H9 (cell line): ENCODE data around the gene FBXL7. TPM values are rescaled to one million over a fixed set of nuclear protein-coding genes. Genes with fewer than 3 reads are reported as not detected.

Source experiments
- DNase-seq: peaks from one replicate; pipeline ENCODE4 v3.0.0-alpha.2; 2017
- H2AFZ ChIP-seq: one replicate; pipeline ENCODE4 v1.6.1; 2013; ENCODE audit warnings: mild to moderate bottlenecking, low read length, control low read depth, moderate library complexity
- H2AK5ac ChIP-seq: 2 replicates; pipeline ENCODE4 v1.6.1; 2013; ENCODE audit warnings: low read length, control low read depth, mixed read lengths; ENCODE audit not compliant: insufficient read length
- H2BK120ac ChIP-seq: one replicate; pipeline ENCODE4 v1.6.1; 2013; ENCODE audit warnings: low read depth, mild to moderate bottlenecking, low read length, control low read depth, inconsistent platforms; ENCODE audit not compliant: poor library complexity, severe bottlenecking
- H2BK12ac ChIP-seq: 2 replicates; pipeline ENCODE4 v1.6.1; 2013; ENCODE audit warnings: low read length, control low read depth, mixed read lengths, low read depth; ENCODE audit not compliant: insufficient read length
- H2BK15ac ChIP-seq: 2 replicates; pipeline ENCODE4 v1.6.1; 2013; ENCODE audit warnings: low read depth, low read length, control low read depth
- H2BK20ac ChIP-seq: one replicate; pipeline ENCODE4 v1.6.1; 2013; ENCODE audit warnings: low read depth, mild to moderate bottlenecking, low read length, control low read depth, inconsistent platforms; ENCODE audit not compliant: poor library complexity, severe bottlenecking
- H2BK5ac ChIP-seq: 2 replicates; pipeline ENCODE4 v1.6.1; 2013; ENCODE audit warnings: low read length, control low read depth, mixed read lengths; ENCODE audit not compliant: insufficient read length
- H3K14ac ChIP-seq: 2 replicates; pipeline ENCODE4 v1.6.1; 2013; ENCODE audit warnings: low read length, control low read depth; ENCODE audit not compliant: insufficient read depth
- H3K18ac ChIP-seq: 2 replicates; pipeline ENCODE4 v1.6.1; 2013; ENCODE audit warnings: low read depth, mild to moderate bottlenecking, mixed read lengths, low read length, control low read depth; ENCODE audit not compliant: insufficient read length
- H3K23ac ChIP-seq: 2 replicates; pipeline ENCODE4 v1.6.1; 2013; ENCODE audit warnings: low read length, control low read depth, mixed read lengths, low read depth; ENCODE audit not compliant: insufficient read length
- H3K23me2 ChIP-seq: 2 replicates; pipeline ENCODE4 v1.6.1; 2013; ENCODE audit warnings: low read depth, mild to moderate bottlenecking, mixed read lengths, low read length, control low read depth; ENCODE audit not compliant: insufficient read length, poor library complexity, severe bottlenecking
- H3K27ac ChIP-seq: 2 replicates; pipeline ENCODE4 v1.5.1; 2013; ENCODE audit warnings: low read length, control low read depth, mixed read lengths, low read depth; ENCODE audit not compliant: insufficient read length
- H3K27me3 ChIP-seq: 2 replicates; pipeline ENCODE4 v1.6.1; 2013; ENCODE audit warnings: low read length, control low read depth, inconsistent platforms; ENCODE audit not compliant: insufficient read depth
- H3K4ac ChIP-seq: 2 replicates; pipeline ENCODE4 v1.6.1; 2013; ENCODE audit warnings: low read depth, mild to moderate bottlenecking, control low read depth, inconsistent platforms, low read length, moderate library complexity
- H3K4me1 ChIP-seq: 2 replicates; pipeline ENCODE4 v1.6.1; 2013; ENCODE audit warnings: low read length, control low read depth, inconsistent platforms; ENCODE audit not compliant: insufficient read depth
- H3K4me2 ChIP-seq: 2 replicates; pipeline ENCODE4 v1.6.1; 2013; ENCODE audit warnings: low read length, control low read depth, mixed read lengths; ENCODE audit not compliant: insufficient read length, insufficient read depth
- H3K56ac ChIP-seq: 2 replicates; pipeline ENCODE4 v1.6.1; 2013; ENCODE audit warnings: low read depth, mild to moderate bottlenecking, mixed read lengths, low read length, control low read depth; ENCODE audit not compliant: insufficient read length
- H3K79me1 ChIP-seq: 2 replicates; pipeline ENCODE4 v1.6.1; 2013; ENCODE audit warnings: low read depth, mild to moderate bottlenecking, moderate library complexity, low read length, control low read depth, inconsistent platforms; ENCODE audit not compliant: insufficient read depth, poor library complexity, severe bottlenecking
- H3K79me2 ChIP-seq: 2 replicates; pipeline ENCODE4 v1.6.1; 2013; ENCODE audit warnings: low read length, control low read depth, inconsistent platforms; ENCODE audit not compliant: insufficient read depth
- H3K9ac ChIP-seq: 2 replicates; pipeline ENCODE4 v1.6.1; 2013; ENCODE audit warnings: low read length, control low read depth, mixed read lengths; ENCODE audit not compliant: insufficient read length; ENCODE audit errors: extremely low read depth
- H3K9me3 ChIP-seq: one replicate; pipeline ENCODE4 v1.6.1; 2013; ENCODE audit warnings: low read depth, low read length, inconsistent platforms; ENCODE audit not compliant: control insufficient read depth
- H3T11ph ChIP-seq: one replicate; pipeline ENCODE4 v1.6.1; 2013; ENCODE audit warnings: mild to moderate bottlenecking, low read length, control low read depth, inconsistent platforms
- H4K20me1 ChIP-seq: one replicate; pipeline ENCODE4 v1.6.1; 2013; ENCODE audit not compliant: control insufficient read depth, insufficient read length, insufficient read depth
- H4K5ac ChIP-seq: 2 replicates; pipeline ENCODE4 v1.6.1; 2013; ENCODE audit warnings: low read depth, mild to moderate bottlenecking, mixed read lengths, low read length, control low read depth; ENCODE audit not compliant: insufficient read length
- H4K8ac ChIP-seq: replicated peaks from 2 replicates; pipeline ENCODE4 v1.6.1; 2013; ENCODE audit warnings: low read length, control low read depth, mixed read lengths, low read depth; ENCODE audit not compliant: insufficient read length
- H4K91ac ChIP-seq: 2 replicates; pipeline ENCODE4 v1.6.1; 2013; ENCODE audit warnings: low read depth, mild to moderate bottlenecking, moderate library complexity, mixed read lengths, low read length, control low read depth; ENCODE audit not compliant: insufficient read length
- H3K27ac Mint-ChIP-seq, 3 experiments: 2 replicates in 2 of 3; 3 replicates in 1 of 3; pipeline ENCODE4 v1.8.0; 2020 to 2021; ENCODE audit warnings: mixed read lengths in 3 of 3, mild to moderate bottlenecking in 1 of 3, moderate library complexity in 1 of 3
- H3K27me3 Mint-ChIP-seq: 2 replicates; pipeline ENCODE4 v1.8.0; 2021; ENCODE audit warnings: low read depth, mild to moderate bottlenecking, moderate library complexity, mixed read lengths
- H3K36me3 Mint-ChIP-seq, 3 experiments: 2 replicates in 2 of 3; 3 replicates in 1 of 3; pipeline ENCODE4 v1.8.0; 2020 to 2021; ENCODE audit warnings: low read depth in 3 of 3, mixed read lengths in 3 of 3; ENCODE audit not compliant: insufficient read depth in 1 of 3
- H3K4me1 Mint-ChIP-seq, 2 experiments: 2 replicates each; pipeline ENCODE4 v1.8.0; 2020; ENCODE audit warnings: mixed read lengths in 2 of 2
- H3K4me3 Mint-ChIP-seq, 2 experiments: 2 replicates in 1 of 2; 3 replicates in 1 of 2; pipeline ENCODE4 v1.8.0; 2020 to 2021; ENCODE audit warnings: mild to moderate bottlenecking in 2 of 2, mixed read lengths in 2 of 2, moderate library complexity in 1 of 2
- H3K9me3 Mint-ChIP-seq, 2 experiments: 2 replicates in 1 of 2; 3 replicates in 1 of 2; pipeline ENCODE4 v1.8.0; 2020; ENCODE audit warnings: mild to moderate bottlenecking in 2 of 2, mixed read lengths in 2 of 2, moderate library complexity in 1 of 2
- WGBS: extraction: QIAGEN DNeasy Blood & Tissue Kit; methylation state at CpG from one replicate; pipeline ENCODE4 v1.1.7; 2013; ENCODE audit warnings: missing lambda C conversion rate, low lambda C conversion rate, mixed read lengths; ENCODE audit not compliant: insufficient read length; ENCODE audit errors: extremely low coverage; 5-methylcytosine and 5-hydroxymethylcytosine counted together
- total RNA-seq: library from RNA; stranded (reverse); gene quantifications from 2 replicates; pipeline ENCODE4 v1.2.1, GENCODE V29; 2021
- TF ChIP-seq, protein P1 (sequence below): fragments of 200-600 bp; sonication (generic); conservative IDR thresholded peaks from 3 replicates; pipeline ENCODE4 v1.8.0; 2021; ENCODE audit warnings: antibody characterized with exemption, mild to moderate bottlenecking

FBXL7 gene
- total RNA-seq, 1 experiment from 2014 or later = 14.6 TPM

GRCh38 chr5:15932066-15932465 lies 432.1 kb downstream of the FBXL7 start:
- Histone ChIP-seq H3K9me3 (no peaks in the 10 kb centered on the region), H2BK20ac (no peak overlapping the region), H3K18ac (no peak overlapping the region), H3K4me1 (no peaks in the 10 kb centered on the region; the same call in 1 of the 2 replicates), H2BK5ac (no peak overlapping the region), H3K23me2 (no peaks in the 10 kb centered on the region), H3K4me2 (no peak overlapping the region), H3K56ac (no peak overlapping the region), H3K9ac (no peak overlapping the region), H2AK5ac (no peak overlapping the region), H3K14ac (no peak overlapping the region), H2AFZ (no peak overlapping the region), H4K8ac (no peak overlapping the region), H3K27ac (no peak overlapping the region), H3K23ac (no peak overlapping the region), H3K27me3 (no peaks in the 10 kb centered on the region), H4K91ac (no peak overlapping the region), H2BK15ac (no peak overlapping the region), H4K5ac (no peak overlapping the region), H4K20me1 (no peaks in the 10 kb centered on the region), H3K4ac (no peak overlapping the region), H2BK12ac (no peak overlapping the region), H3K79me2 (no peaks in the 10 kb centered on the region), H3T11ph (no peak overlapping the region), H2BK120ac (no peak overlapping the region), H3K79me1 (no peaks in the 10 kb centered on the region)
- Mint-ChIP-seq H3K27me3 (no peaks in the 10 kb centered on the region), H3K27ac (no peak overlapping the region), H3K4me1 (peaks cover 42 to 45% of the 10 kb centered on the region in 2 experiments), H3K9me3 (no peaks in the 10 kb centered on the region), H3K4me3 (no peak overlapping the region), H3K36me3 (peaks cover 0 to 9% (median 6%) of the 10 kb centered on the region in 3 experiments; a peak in 6 of 7 replicates)
- TF ChIP-seq, protein P1, sequence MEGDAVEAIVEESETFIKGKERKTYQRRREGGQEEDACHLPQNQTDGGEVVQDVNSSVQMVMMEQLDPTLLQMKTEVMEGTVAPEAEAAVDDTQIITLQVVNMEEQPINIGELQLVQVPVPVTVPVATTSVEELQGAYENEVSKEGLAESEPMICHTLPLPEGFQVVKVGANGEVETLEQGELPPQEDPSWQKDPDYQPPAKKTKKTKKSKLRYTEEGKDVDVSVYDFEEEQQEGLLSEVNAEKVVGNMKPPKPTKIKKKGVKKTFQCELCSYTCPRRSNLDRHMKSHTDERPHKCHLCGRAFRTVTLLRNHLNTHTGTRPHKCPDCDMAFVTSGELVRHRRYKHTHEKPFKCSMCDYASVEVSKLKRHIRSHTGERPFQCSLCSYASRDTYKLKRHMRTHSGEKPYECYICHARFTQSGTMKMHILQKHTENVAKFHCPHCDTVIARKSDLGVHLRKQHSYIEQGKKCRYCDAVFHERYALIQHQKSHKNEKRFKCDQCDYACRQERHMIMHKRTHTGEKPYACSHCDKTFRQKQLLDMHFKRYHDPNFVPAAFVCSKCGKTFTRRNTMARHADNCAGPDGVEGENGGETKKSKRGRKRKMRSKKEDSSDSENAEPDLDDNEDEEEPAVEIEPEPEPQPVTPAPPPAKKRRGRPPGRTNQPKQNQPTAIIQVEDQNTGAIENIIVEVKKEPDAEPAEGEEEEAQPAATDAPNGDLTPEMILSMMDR = no peak
- WGBS = no CpG with 5 or more reads among the region's 5 CpGs
- DNase-seq = no peak
